Measurements from ENCODE around the gene GPS1. TPM values are rescaled to one million over a fixed set of nuclear protein-coding genes. Genes with fewer than 3 reads are reported as not detected.

GPS1 gene
- total RNA-seq, 1 experiment from 2014 or later, result 181 TPM

GRCh38 chr17:82065638-82066303 is 14.1 kb downstream of the GPS1 start, which contains the start of gene DUS1L (continued):
- no peak for TF ChIP-seq NR3C1 (CRISPR knock-in tag; conservative IDR thresholded peaks at IDR 0.05; ENCODE audit: low read depth)
- no peak for TF ChIP-seq ZNF512 (CRISPR knock-in tag; IDR thresholded peaks at IDR 0.05; ENCODE audit: borderline replicate concordance)
- peak; percentile 91 for TF ChIP-seq FOXK1 (CRISPR knock-in tag; IDR thresholded peaks at IDR 0.05)
- no peak for TF ChIP-seq ZNF532 (CRISPR knock-in tag; IDR thresholded peaks at IDR 0.05; ENCODE audit: borderline replicate concordance)
- no peak for TF ChIP-seq CDX4 (CRISPR knock-in tag; IDR thresholded peaks at IDR 0.05; ENCODE audit: borderline replicate concordance)
- no peak for TF ChIP-seq MXD4 (CRISPR knock-in tag; IDR thresholded peaks at IDR 0.05; ENCODE audit: borderline replicate concordance)
- no peak for TF ChIP-seq ZBTB21 (CRISPR knock-in tag; IDR thresholded peaks at IDR 0.05; ENCODE audit: borderline replicate concordance)
- no peak for TF ChIP-seq ERG (CRISPR knock-in tag; IDR thresholded peaks at IDR 0.05)
- no peak for TF ChIP-seq ATF6 (CRISPR knock-in tag; IDR thresholded peaks at IDR 0.05)
- TF ChIP-seq CBFB (CRISPR knock-in tag; IDR thresholded peaks at IDR 0.05; ENCODE audit: low read depth), result no peak
- TF ChIP-seq RELA (CRISPR knock-in tag; IDR thresholded peaks at IDR 0.05; ENCODE audit: borderline replicate concordance), result no peak
- no peak for TF ChIP-seq ELF4 (CRISPR knock-in tag; IDR thresholded peaks at IDR 0.05; ENCODE audit: low read depth)
- TF ChIP-seq SMAD3 (CRISPR knock-in tag; IDR thresholded peaks at IDR 0.05; ENCODE audit: borderline replicate concordance), result no peak
- no peak for TF ChIP-seq ZSCAN18 (CRISPR knock-in tag; IDR thresholded peaks at IDR 0.05)
- TF ChIP-seq ETV6 (CRISPR knock-in tag; IDR thresholded peaks at IDR 0.05), result peak; percentile 56; the same call in 1 of the 2 replicates
- TF ChIP-seq PRRX2 (CRISPR knock-in tag; IDR thresholded peaks at IDR 0.05), result peak; percentile 26; the same call in 1 of the 2 replicates
- no peak for TF ChIP-seq ZNF219 (CRISPR knock-in tag; IDR thresholded peaks at IDR 0.05; ENCODE audit: borderline replicate concordance)
- no peak for TF ChIP-seq AR (CRISPR knock-in tag; IDR thresholded peaks at IDR 0.05)
- no peak for TF ChIP-seq GRHL2 (CRISPR knock-in tag; IDR thresholded peaks at IDR 0.05; ENCODE audit: insufficient replicate concordance, severe bottlenecking)
- 0 out of 2 replicates have a peak, but pooled peaks have one; percentile 23 for TF ChIP-seq ZNF281 (CRISPR knock-in tag; IDR thresholded peaks at IDR 0.05)
- no peak for TF ChIP-seq SOX15 (CRISPR knock-in tag; IDR thresholded peaks at IDR 0.05)
